ENCODE data around the gene PHACTR2.
"Not testable (repeated sequence)": the region's sequence is repeated elsewhere in the genome, so short reads cannot be mapped to it uniquely, and the experiment has no call there.

The PHACTR2 gene

DNA sequence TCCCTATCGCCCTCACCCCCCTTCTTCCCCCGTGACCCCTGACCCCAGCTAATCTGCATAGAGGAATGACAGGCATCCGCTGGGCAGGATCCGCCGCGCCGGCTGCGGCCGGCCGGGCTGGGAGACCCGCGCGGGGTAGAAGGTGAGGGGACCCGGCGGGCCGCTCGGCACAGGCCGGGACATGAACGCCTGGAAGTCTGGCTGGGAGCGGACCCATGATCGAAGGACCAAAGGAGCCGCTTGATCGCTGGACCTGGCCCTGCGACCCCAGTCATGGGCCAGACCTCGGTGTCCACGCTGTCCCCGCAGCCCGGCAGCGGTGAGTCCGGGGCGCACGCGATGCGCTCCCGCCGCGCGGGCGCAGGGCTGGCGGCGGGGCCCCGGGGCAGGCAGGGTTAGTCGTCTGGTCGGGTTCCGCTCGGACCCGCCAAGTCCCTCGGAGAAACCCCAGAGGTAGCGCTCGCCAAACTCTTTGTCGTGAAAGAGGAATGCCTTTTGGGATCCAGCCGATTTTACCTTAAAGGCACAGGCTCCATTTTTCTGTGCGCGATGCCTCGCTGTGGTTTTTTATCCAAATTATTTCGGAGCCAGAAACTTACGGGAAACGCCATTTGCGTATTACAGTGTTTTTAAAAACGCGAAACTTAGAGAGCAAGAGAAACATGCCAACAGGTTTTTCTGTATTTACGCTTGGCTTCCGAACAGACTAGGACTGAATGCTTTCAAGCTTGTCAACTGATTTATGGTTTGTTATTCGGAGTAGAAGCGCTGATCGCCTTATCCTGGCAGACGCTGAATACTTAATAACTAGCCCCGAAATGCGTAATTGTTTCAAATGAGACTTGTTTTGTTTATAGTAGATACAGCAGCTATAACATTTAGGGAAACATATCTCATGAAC, at the start of gene PHACTR2:
Gene PHACTR2 (plus strand): TSS at position 75 of the 901 bp plus-strand sequence. CDS start 199 bp downstream, at position 274.
- H3K4me1 ChIP-seq (ENCODE audit: insufficient read depth, low read length): peaks cover 40% of the 10 kb centered on the region
- H3K36me3 ChIP-seq (ENCODE audit: insufficient read depth, low read length): no peaks in the 10 kb centered on the region; the same call in 1 of the 2 replicates
- peak within 1 kb of the TSS; percentile 88 for H3K9ac ChIP-seq (ENCODE audit: low read depth, low read length)
- peaks cover 12% of the 10 kb centered on the region; the same call in 1 of the 2 replicates for H3K9me3 ChIP-seq (ENCODE audit: control insufficient read depth, insufficient read depth, low read length)

DNA sequence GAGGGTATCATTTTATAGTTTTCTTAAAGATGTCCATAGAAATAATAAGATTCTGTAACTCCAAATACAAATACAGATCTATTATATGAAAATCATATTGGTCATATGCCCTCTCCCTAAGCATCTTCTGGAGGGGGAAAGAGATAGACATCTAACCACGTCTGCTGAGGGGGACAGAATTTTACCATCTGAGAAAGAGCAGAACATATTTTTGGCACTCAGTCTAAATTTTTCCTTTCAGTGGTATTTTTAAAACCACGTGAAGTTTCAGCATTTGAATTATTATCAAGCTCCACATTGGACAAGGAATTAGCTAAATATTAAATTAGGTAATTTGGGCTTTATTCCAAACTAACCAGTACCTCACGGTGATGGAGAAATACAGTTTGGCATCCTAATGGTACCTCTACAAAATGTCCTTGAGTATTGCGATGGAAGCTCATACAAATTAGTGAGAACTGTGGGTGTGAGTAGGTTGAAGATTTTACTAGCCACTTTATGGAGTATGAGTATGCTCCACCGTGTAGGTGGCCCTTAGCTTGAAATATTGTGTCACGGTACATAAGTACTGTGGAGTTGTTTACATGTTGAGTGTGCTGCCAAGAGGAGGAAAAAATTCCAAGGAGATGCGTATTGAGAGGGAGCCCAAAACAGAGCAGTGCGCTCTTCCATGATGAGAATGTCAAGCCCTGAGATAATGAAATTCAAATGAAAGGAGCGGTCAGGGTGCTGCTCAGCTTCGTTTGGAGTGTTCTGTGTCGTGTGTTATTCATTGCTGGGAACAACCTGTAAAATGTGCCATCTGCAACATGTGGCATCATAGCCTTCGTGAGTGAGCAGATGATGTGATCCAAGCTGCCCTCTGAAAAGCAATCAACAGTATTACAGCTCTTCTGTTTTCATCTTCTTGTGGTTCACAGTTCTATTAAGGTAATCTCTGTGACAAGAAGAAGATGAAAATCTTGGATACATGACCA, 48.4 kb upstream of the PHACTR2 start:
- H3K9ac ChIP-seq (ENCODE audit: low read depth, low read length): no peak overlapping the region
- peaks cover 2% of the 10 kb centered on the region; the same call in 1 of the 2 replicates for H3K4me1 ChIP-seq (ENCODE audit: insufficient read depth, low read length)
- no peaks in the 10 kb centered on the region for H3K36me3 ChIP-seq (ENCODE audit: insufficient read depth, low read length)
- H3K9me3 ChIP-seq (ENCODE audit: control insufficient read depth, insufficient read depth, low read length): no peaks in the 10 kb centered on the region

DNA sequence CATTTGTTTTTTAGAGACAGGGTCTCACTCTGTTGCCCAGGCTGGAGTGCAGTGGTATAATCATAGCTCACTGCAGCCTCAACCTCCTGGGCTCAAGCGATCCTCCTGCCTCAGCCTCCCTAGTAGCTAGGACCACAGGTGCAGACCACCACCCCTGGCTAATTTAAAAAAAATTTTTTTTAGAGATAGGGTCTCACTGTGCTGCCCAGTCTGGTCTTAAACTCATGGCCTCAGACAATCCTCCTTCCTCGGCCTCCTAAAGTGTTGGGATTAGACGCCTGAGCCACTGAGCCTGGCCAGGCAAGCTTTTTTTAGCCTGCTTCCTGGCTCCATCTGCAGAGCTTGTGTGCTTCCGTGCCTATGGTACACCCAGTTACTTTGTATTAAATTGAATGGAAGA, 46.6 kb upstream of the PHACTR2 start:
- H3K9ac ChIP-seq (ENCODE audit: low read depth, low read length); H3K36me3 ChIP-seq (ENCODE audit: insufficient read depth, low read length); H3K4me1 ChIP-seq (ENCODE audit: insufficient read depth, low read length); H3K9me3 ChIP-seq (ENCODE audit: control insufficient read depth, insufficient read depth, low read length): not testable (repeated sequence)

DNA sequence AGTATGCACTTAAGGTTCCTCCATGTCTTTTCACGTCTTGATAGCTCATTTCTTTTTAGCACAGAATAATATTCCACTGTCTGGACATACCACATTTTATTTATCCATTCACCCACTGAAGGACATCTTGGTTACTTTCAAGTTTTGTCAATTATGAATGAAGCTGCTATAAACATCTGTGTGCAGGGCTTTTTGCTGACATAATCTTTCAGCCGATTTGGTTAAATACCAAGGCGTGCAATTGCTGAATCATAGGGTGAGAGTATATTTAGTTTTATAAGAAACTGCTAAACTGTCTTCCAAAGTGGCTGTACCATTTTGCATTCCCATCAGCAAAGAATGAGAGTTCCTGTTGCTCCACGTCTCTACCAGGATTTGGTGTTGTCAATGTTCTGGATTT, 44.9 kb upstream of the PHACTR2 start:
- Histone ChIP-seq H3K9ac (ENCODE audit: low read depth, low read length) (no peak overlapping the region), H3K4me1 (ENCODE audit: insufficient read depth, low read length) (peaks cover 13% of the 10 kb centered on the region; the same call in 1 of the 2 replicates), H3K36me3 (ENCODE audit: insufficient read depth, low read length) (no peaks in the 10 kb centered on the region), H3K9me3 (ENCODE audit: control insufficient read depth, insufficient read depth, low read length) (no peaks in the 10 kb centered on the region)

DNA sequence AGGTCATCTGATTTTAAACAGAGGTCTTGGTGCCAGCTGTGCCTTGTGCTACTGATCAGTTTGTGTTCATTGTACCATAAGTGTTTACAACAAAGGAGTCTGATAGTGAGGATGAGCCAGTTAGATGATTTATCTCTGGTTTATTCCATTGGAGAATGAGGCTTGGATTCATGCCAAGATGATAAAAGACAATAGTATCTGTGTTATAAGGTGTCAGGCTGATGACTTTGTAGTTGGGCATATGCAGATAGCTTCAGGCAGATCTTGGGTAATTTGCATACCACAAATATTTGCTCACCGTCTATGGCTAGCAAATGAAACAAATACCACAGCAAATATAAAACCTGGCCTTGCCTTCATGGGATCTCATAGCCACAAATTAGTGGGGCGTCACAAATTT, 43.3 kb upstream of the PHACTR2 start:
- no peak overlapping the region for H3K9ac ChIP-seq (ENCODE audit: low read depth, low read length)
- peaks cover 13% of the 10 kb centered on the region; the same call in 1 of the 2 replicates for H3K4me1 ChIP-seq (ENCODE audit: insufficient read depth, low read length)
- no peaks in the 10 kb centered on the region for H3K9me3 ChIP-seq (ENCODE audit: control insufficient read depth, insufficient read depth, low read length)
- H3K36me3 ChIP-seq (ENCODE audit: insufficient read depth, low read length): no peaks in the 10 kb centered on the region

DNA sequence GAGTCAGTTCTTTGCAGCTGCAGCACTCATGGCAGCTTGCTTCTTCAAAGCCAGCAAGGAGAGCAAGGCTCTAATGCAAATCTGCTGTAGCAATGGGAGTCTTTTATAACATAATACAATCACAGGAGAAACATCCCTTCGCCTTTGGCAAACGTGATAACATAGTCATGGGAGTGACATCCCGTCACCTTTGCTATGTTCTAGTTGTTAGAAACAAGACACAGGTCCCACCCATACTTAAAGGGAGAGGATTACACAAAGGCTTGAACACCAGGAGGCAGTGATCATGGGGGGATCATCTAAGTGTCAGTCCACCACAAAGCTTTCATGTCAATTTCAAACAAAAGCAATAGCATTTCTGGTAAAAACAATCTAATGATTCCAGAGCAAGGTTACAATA, 40.1 kb upstream of the PHACTR2 start:
- no peaks in the 10 kb centered on the region for H3K9me3 ChIP-seq (ENCODE audit: control insufficient read depth, insufficient read depth, low read length)

DNA sequence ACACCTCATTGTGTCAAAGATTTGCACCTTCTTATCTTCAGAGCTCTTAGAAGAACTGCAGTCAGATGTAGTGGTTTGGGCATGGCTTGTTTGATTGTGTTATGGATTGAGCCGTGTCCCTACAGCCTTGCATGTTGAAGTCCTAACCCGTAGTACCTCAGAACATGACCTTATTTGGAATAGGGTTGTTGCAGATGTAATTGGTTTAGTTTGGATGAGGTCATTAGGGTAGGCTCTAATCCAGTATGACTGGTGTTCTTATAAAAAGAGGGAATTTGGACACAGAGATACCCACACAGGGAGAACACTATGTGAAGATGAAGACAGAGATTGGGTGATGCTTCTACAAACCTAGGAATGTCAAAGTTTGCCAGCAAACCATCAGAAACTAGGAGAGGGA, 35.4 kb upstream of the PHACTR2 start:
- Histone ChIP-seq H3K9me3 (ENCODE audit: control insufficient read depth, insufficient read depth, low read length) (no peaks in the 10 kb centered on the region), H3K4me1 (ENCODE audit: insufficient read depth, low read length) (peaks cover 9% of the 10 kb centered on the region; the same call in 1 of the 2 replicates), H3K9ac (ENCODE audit: low read depth, low read length) (no peak overlapping the region), H3K36me3 (ENCODE audit: insufficient read depth, low read length) (no peaks in the 10 kb centered on the region)

More for the DNA sequence above, 40.1 kb upstream of the PHACTR2 start:
- H3K9ac ChIP-seq (ENCODE audit: low read depth, low read length): no peak overlapping the region
- H3K36me3 ChIP-seq (ENCODE audit: insufficient read depth, low read length): no peaks in the 10 kb centered on the region
- peaks cover 16% of the 10 kb centered on the region; the same call in 1 of the 2 replicates for H3K4me1 ChIP-seq (ENCODE audit: insufficient read depth, low read length)

DNA sequence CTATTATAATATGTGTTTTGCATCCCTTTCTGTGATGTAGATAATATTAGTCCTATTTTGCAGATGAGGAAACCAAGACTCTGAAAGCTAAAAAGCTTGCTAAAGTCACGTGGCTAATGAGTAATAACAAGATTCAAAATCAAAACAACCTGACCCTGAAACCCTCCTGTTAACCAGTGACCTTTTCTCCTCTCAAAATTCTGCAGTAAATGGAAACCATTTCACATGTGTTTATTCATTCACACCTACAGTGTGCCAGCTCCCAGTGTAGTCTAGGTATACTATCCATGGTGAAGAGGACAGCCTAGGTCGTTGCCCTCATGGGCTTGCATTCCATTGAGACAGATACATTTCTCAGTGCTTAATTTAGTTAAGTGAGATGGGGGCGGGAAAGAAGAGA, 30.6 kb upstream of the PHACTR2 start:
- no peaks in the 10 kb centered on the region for H3K9me3 ChIP-seq (ENCODE audit: control insufficient read depth, insufficient read depth, low read length)
- no peak overlapping the region for H3K9ac ChIP-seq (ENCODE audit: low read depth, low read length)
- peaks cover 4% of the 10 kb centered on the region; the same call in 1 of the 2 replicates for H3K4me1 ChIP-seq (ENCODE audit: insufficient read depth, low read length)
- H3K36me3 ChIP-seq (ENCODE audit: insufficient read depth, low read length): no peaks in the 10 kb centered on the region

DNA sequence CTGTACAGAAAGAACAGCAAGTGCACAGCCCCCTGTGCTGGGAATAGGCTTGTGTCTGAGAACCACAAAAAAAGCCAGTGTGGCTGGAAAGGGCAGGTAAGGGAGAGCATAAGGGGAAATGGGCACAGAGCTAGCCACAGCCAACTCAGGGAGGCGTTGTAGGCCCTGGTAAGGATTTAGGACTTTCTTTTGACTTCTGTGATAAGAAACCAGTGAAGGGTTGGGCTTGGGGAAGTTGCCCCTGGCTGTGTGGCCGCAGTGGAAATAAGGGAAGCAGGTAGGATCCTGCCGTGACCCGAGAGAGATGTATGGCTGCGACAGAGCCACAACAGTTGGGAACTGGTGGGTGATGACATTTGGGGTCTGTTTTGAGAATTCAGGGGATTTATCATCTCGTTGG, 30.0 kb upstream of the PHACTR2 start:
- H3K9ac ChIP-seq (ENCODE audit: low read depth, low read length): no peak overlapping the region
- peaks cover 1% of the 10 kb centered on the region; the same call in 1 of the 2 replicates for H3K4me1 ChIP-seq (ENCODE audit: insufficient read depth, low read length)
- H3K36me3 ChIP-seq (ENCODE audit: insufficient read depth, low read length): no peaks in the 10 kb centered on the region
- no peaks in the 10 kb centered on the region for H3K9me3 ChIP-seq (ENCODE audit: control insufficient read depth, insufficient read depth, low read length)

DNA sequence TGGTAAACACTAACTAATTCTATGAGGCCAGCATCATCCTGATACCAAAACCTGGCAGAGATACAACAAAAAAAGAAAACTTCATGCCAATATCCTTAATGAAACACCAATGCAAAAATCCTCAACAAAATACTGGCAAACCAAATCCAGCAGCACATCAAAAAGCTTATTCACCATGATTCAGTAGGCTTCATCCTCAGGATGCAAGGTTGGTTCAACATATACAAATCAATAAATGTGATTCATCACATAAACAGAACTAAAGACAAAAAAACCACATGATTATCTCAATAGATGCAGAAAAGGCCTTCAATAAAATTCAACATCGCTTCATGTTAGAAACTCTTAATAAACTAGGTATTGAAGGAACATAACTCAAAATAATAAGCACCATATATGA, 28.4 kb upstream of the PHACTR2 start:
- H3K4me1 ChIP-seq (ENCODE audit: insufficient read depth, low read length); H3K36me3 ChIP-seq (ENCODE audit: insufficient read depth, low read length); H3K9ac ChIP-seq (ENCODE audit: low read depth, low read length); H3K9me3 ChIP-seq (ENCODE audit: control insufficient read depth, insufficient read depth, low read length): not testable (repeated sequence)

DNA sequence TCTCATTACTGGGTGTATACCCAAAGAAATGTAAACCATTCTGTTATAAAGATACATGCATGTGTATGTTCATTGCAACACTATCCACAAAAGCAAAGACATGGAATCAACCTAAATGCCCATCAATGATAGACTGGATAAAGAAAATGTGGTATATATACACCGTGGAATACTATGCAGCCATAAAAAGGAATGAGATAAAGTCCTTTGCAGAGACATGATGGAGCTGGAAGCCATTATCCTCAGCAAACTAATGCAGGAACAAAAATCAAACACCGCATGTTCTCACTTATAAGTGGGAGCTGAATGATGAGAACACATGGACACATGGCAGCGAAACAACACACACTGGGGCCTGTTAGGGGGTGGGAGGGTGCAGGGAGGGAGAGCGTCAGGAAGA, 26.4 kb upstream of the PHACTR2 start:
- H3K4me1 ChIP-seq (ENCODE audit: insufficient read depth, low read length); H3K36me3 ChIP-seq (ENCODE audit: insufficient read depth, low read length); H3K9ac ChIP-seq (ENCODE audit: low read depth, low read length); H3K9me3 ChIP-seq (ENCODE audit: control insufficient read depth, insufficient read depth, low read length): not testable (repeated sequence)

DNA sequence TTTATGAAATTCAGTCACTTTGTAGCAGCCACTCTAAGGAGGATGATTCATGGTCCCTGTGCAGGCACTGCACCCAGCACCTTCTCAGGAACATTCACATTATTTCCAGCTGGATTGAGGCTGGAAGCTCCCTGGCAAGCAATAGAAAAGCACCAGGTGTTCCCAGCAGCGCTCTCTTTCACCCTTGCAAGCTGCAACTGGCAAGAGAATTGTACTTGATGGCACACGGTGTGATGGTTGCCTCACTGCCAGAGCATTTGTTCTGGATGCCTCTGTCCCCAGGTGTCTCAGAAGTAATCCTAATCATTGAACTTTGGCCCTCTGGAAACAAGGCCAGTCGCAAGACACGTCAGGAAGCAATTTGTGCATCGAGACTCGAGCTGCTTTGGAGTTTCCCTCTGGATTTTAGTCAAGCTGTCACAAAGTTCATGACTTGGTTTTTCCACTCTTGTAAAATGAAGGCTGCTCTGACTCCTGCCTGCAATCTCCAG, 24.9 kb upstream of the PHACTR2 start:
- Histone ChIP-seq H3K9me3 (ENCODE audit: control insufficient read depth, insufficient read depth, low read length) (peaks cover 2% of the 10 kb centered on the region), H3K9ac (ENCODE audit: low read depth, low read length) (no peak overlapping the region), H3K36me3 (ENCODE audit: insufficient read depth, low read length) (no peaks in the 10 kb centered on the region), H3K4me1 (ENCODE audit: insufficient read depth, low read length) (peaks cover 2% of the 10 kb centered on the region; the same call in 1 of the 2 replicates)

DNA sequence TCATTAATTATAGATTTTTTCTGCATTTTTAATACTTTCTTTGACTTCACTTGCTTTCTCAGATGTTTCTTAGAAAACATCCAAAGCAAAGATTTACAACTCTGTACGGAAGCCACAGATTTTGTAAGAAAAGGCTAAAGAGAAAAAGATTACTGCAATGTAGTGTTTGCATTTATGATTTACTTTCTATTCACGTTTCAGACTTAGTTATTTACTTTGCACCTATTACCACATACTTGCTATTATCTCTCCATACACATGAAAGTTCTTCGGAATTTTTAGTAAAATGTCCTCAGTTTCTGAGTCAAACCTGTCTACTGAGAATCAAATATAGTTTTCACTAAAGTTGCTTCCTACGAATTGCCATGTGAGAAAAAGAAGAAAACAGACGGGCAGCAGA, 22.2 kb upstream of the PHACTR2 start:
- H3K9ac ChIP-seq (ENCODE audit: low read depth, low read length): no peak overlapping the region
- H3K36me3 ChIP-seq (ENCODE audit: insufficient read depth, low read length): no peaks in the 10 kb centered on the region; the same call in 1 of the 2 replicates
- peaks cover 2% of the 10 kb centered on the region; the same call in 1 of the 2 replicates for H3K4me1 ChIP-seq (ENCODE audit: insufficient read depth, low read length)
- peaks cover 17% of the 10 kb centered on the region for H3K9me3 ChIP-seq (ENCODE audit: control insufficient read depth, insufficient read depth, low read length)

DNA sequence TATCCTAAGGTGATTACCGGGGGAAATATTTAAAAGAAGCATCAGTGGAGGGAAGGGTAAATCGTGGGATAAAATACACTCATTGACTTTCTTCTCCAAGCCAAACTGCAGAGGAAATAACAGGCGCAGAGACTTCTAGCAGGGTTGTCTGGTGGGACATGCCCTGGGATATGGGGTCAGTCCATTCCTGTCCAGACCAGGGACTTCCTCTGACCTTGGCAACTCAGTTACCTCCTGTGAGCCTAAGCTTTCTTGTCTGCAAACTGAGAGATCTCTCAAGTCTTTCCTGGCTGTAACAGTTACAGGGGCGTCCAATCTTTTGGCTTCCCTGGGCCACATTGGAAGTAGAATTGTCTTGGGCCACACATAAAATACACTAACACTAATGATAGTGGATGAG, 21.7 kb upstream of the PHACTR2 start:
- Histone ChIP-seq H3K36me3 (ENCODE audit: insufficient read depth, low read length) (no peaks in the 10 kb centered on the region; the same call in 1 of the 2 replicates), H3K9me3 (ENCODE audit: control insufficient read depth, insufficient read depth, low read length) (peaks cover 20% of the 10 kb centered on the region), H3K4me1 (ENCODE audit: insufficient read depth, low read length) (peaks cover 2% of the 10 kb centered on the region; the same call in 1 of the 2 replicates), H3K9ac (ENCODE audit: low read depth, low read length) (no peak overlapping the region)

Measured in ES-I3 (cell line).